GM18909 (cell line): ENCODE data around the gene NMNAT2.
"Not testable (repeated sequence)": the region's sequence is repeated elsewhere in the genome, so short reads cannot be mapped to it uniquely, and the experiment has no call there.

Experiments
- ATAC-seq: cut with Tn5 transposase; IDR thresholded peaks from one replicate; pipeline ENCODE4 v1.9.1; 2021; ENCODE audit warnings: mild to moderate bottlenecking; ENCODE audit not compliant: unreplicated experiment, poor library complexity

NMNAT2 gene

GRCh38 chr1:183419399-183419798, 1.2 kb upstream of the NMNAT2 start:
- ATAC-seq = no peak

DNA sequence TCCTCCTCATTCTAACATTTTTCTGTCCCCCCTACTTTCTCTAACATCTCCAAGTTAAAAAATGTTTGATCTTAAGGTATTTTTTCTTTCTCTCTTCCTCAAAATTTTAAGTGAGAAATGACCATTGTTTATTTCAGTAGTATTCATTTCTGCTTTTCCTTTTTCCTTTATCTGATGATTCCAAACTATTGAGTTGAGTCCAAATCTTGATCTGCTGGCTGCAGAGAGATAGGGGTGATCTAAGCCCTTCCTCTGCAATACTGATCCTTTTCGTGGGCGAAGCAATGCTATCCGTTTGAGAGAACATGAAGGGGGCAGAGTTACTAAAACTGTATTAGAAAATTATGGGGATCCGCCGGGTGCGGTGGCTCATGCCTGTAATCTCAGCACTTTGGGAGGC, 516 bp upstream of the NMNAT2 start:
- no peak for ATAC-seq

DNA sequence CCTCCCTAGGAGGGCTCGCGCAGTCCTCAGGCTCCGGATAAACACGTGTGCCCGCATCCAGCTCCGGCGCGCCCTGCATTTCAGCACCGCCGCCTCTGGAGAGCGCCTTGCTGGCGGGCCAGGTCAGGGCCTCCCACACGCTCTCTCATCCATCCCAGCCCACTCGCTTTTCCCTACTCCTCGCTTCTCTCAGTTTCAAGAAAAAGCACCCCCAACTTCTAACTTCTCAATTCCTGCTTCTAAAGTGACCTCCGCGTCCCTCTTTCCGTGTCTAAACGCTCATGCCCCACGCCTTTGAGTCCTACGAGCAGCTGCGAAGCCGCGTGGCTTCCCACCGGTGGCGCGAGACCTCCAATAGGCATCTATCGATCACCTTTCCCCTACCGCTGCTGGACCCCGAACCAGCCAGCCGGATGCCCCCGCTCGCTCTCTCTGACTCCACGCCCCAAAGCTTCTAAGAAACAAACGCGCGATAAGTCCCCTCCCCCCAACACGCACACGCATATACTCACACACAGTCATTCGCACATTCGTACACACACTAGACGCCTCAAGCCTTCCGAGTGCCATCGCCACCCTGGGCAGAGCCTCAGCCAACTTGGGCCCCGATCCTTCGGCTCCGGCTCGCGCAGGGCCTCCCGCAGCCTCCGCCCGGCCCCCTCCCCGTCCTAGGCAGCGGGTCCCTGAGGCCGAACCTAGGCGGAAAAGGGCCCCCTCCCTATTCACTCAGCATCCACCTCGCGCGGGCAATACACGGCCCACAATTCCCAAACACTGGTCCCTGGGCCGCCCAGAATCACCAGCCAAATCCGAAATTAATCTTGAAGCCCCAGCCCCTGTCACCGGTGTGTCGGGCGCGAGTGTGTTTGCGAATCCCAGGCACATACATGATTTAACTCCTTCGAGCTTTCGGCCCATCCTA, 1.1 kb downstream of the NMNAT2 start:
- no peak for ATAC-seq

DNA sequence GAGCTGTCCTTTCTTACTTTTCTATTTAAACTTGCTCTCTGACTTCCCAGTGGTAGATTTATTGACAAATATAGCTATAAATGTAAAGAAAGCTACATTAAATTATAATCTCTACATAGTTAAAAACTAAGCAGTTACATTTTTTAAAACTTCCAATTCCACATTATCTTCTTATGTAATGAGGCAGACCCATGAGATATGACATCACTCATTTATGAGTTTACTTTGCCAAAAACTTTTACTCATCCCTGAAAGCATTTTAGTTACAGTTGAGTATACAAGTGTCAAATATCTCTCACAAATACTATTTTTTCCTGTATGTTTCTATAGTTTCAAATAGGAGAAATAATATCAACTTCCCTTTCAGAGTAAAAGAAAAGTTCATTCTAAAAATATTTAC, 3.8 kb downstream of the NMNAT2 start:
- ATAC-seq = no peak

- no peak for ATAC-seq
Observed at GRCh38 chr1:183411091-183411490, 7.1 kb downstream of the NMNAT2 start.

- ATAC-seq = no peak
Observed at GRCh38 chr1:183407961-183408360, 10.2 kb downstream of the NMNAT2 start.

- ATAC-seq = no peak
Observed at GRCh38 chr1:183407474-183407873, 10.7 kb downstream of the NMNAT2 start.

DNA sequence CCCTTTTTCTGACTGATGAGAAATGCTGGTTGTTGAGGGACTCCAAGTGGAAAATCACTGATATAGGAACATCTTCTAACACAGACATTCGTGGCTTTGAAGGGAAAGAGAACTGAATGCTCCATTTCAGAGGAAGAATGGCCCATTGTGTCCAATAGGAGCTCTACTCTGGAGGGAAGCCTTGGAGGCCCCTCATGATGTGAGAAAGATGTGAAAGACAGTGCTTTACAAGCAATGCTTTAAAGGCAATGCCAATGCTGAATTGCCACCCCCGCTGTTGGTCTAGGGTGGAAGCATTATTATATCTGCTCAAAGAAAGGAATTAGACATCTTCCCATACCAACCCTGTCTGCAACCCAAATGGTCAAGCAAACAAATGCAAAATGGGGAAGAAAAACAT, 13.7 kb downstream of the NMNAT2 start:
- ATAC-seq = no peak

- ATAC-seq = no peak
Observed at GRCh38 chr1:183403498-183403897, 14.7 kb downstream of the NMNAT2 start.

GRCh38 chr1:183401565-183401964, 16.6 kb downstream of the NMNAT2 start:
- ATAC-seq = not testable (repeated sequence)

DNA sequence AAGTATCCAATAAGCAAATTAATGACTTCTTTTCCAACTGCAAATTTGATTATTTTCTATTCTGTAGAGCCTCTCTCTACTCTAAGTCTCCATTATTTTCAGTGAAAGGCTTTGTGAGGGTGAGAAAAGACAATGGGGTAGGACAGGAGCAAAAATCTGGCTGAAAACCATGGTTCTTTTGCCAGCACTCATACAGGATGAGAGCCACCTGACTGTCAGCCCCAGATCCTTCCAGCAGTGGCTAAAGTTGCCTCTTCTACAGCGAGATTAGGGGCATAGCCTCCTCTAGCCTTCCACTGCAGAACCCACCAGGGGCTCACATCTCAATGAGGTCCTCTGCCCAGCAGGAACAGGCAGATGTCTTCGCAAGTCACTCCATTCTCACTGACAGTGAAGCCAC, 23.7 kb downstream of the NMNAT2 start:
- no peak for ATAC-seq

DNA sequence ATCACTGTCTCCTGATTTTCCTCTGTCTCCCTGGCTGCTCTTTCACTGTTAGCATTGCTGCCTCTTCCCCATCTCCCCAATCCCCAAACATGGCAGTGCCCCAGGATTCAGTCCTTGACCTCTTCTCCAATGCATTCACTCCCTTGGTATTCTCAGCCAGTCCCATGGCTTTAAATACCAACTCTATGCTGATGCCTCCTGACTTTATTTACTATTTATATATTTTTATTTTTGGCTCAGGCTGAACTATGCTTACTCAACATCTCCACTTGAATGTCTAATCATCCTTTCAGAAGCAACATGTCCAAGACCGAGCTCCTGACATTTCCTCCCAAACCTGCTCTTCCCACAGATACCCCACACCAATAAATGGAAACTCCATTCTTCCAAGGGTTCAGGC, 26.3 kb downstream of the NMNAT2 start:
- no peak for ATAC-seq

DNA sequence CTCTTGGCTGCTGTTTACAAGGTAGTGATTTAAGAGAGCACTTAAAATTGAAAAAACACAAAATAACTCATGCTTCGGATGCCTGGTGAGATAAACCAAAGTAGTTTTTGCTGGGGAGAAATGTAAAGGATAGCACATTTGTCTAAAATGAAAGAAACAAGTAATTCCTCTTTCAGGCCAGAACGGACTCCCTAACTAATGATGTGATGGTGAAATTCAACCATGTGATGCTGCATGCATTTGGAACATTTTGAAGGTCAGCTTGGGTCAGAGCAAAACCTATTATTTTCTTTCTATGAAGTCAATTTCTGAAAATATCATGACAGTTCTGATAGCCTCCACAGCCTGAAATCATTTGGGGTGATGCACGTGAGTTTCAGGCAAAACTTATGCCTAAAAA, 27.6 kb downstream of the NMNAT2 start:
- no peak for ATAC-seq

- no peak for ATAC-seq
Observed at GRCh38 chr1:183388735-183389134, 29.4 kb downstream of the NMNAT2 start.

- ATAC-seq = no peak
Observed at GRCh38 chr1:183385340-183386144, 32.6 kb downstream of the NMNAT2 start.

DNA sequence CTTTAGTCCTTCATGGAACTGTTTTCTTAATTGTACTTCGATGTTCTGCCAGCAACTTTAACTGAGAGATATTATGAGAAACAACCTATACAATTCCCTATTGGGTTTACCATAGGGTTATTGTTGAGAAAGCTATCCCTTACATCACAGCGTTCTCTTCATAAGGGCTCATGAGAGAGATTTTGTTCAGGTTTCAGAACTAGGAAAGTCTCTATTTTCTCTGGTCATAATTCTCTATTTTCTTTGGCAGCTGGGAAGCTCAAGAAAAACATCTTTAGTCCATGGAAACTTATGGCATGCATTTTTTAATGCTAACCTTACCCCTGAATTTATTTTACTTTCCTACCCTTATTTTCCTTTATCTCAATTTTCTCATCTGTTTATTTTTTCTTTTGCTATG, 38.2 kb downstream of the NMNAT2 start:
- ATAC-seq = no peak

GRCh38 chr1:183375381-183375780, 42.8 kb downstream of the NMNAT2 start:
- ATAC-seq = no peak

DNA sequence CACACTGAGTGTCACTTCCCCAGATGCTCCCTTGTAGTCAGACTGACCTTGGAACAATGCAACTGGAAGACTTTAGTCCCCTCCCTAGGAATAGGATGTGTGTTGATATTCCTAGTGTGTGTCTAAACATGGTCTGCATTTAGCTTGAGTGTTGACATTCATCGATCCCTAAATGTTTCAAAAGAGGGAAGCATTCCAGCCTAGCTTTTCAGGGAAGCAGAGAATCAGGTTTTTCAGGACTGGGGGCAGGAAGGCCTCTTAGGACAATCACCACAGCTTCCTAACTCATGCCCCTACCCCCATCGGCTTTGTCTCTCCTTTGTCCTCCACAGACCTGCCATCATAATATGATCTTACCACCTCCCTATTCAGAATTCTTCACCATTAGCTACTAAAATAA, 43.4 kb downstream of the NMNAT2 start:
- no peak for ATAC-seq

- ATAC-seq = no peak
Observed at GRCh38 chr1:183372586-183373230, 45.5 kb downstream of the NMNAT2 start.

DNA sequence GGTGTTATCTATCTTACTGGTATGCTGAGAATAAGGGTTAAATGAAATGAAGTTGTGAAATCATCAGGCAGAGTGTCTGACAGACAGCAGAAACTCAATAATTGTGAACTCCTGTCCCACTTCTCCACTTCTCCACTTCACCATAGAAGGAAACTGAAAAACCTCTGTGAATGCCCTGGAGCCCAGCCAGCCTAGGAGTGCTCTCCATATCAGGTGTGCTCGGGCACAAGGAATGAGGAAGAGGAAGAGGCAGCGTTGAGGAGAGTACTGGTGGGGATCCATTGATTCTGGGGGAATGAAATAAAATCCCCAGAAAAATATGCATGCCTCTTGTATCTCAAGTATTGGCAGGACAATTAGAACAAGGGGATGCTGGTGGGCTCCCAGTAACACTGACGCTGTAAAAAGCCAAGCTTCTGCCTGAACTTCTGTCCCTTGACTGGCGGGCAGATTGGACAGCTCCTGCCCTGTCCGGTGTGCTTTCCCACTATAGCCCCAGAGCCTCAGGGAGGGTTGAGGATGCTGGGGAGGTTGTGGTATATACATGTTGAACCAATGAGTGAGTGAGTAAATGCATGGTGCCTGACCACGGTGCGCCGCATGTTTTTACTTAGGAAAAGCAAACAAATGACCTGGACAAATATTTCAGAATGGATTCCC, 47.7 kb downstream of the NMNAT2 start:
- ATAC-seq = no peak
